A673 (cell line): Measurements from ENCODE around the gene NID1. TPM values are rescaled to one million over a fixed set of nuclear protein-coding genes. Genes with fewer than 3 reads are reported as not detected.

Source experiments
- BruUV-seq: library from RNA; stranded (reverse); fragments of 400-500 nt; replicated peaks from 2 replicates; lab custom pipeline; 2021; lab: Mats Ljungman, UMichigan
- CTCF ChIA-PET: fragments of 300-600 bp; sonication (Branson Sonifier 250); formaldehyde crosslinking; loops from one replicate; lab custom pipeline; 2022; ENCODE audit warnings: antibody characterized with exemption; lab: Charles Lee
- POLR2A ChIA-PET: fragments of 300-600 bp; sonication (Branson Sonifier 250); formaldehyde crosslinking; loops from one replicate; lab custom pipeline; 2022; ENCODE audit warnings: antibody characterized with exemption; ENCODE audit not compliant: low non-redundant PET; lab: Charles Lee
- DNase-seq: peaks from one replicate; pipeline ENCODE4 v3.0.0-alpha.2; 2015; ENCODE audit warnings: low spot score
- H3K27ac ChIP-seq: fragments of 200-600 bp; sonication (generic); 2 replicates; pipeline ENCODE4 v1.5.1; 2016; ENCODE audit warnings: mixed run types, low read depth, mild to moderate bottlenecking, mixed read lengths, antibody characterized with exemption, low read length; ENCODE audit not compliant: poor library complexity, severe bottlenecking
- H3K27me3 ChIP-seq: fragments of 200-600 bp; sonication (generic); replicated peaks from 2 replicates; pipeline ENCODE4 v1.6.1; 2017; ENCODE audit warnings: mixed run types, low read depth, mild to moderate bottlenecking, mixed read lengths, antibody characterized with exemption, low read length; ENCODE audit not compliant: insufficient read depth, poor library complexity
- H3K36me3 ChIP-seq: fragments of 200-600 bp; sonication (generic); 2 replicates; pipeline ENCODE4 v1.6.1; 2016; ENCODE audit warnings: mixed run types, mild to moderate bottlenecking, mixed read lengths, antibody characterized with exemption, low read length; ENCODE audit not compliant: insufficient read depth, poor library complexity, severe bottlenecking
- H3K4me1 ChIP-seq: fragments of 200-600 bp; sonication (generic); 2 replicates; pipeline ENCODE4 v1.6.1; 2017; ENCODE audit warnings: mixed run types, mild to moderate bottlenecking, mixed read lengths, antibody characterized with exemption, low read length; ENCODE audit not compliant: insufficient read depth, poor library complexity, severe bottlenecking
- H3K4me3 ChIP-seq: fragments of 200-600 bp; sonication (generic); 2 replicates; pipeline ENCODE4 v1.5.1; 2016; ENCODE audit warnings: low read depth, mixed run types, mild to moderate bottlenecking, mixed read lengths, low read length; ENCODE audit not compliant: poor library complexity, severe bottlenecking
- H3K9me3 ChIP-seq: fragments of 200-600 bp; sonication (generic); 2 replicates; pipeline ENCODE4 v1.6.1; 2016; ENCODE audit warnings: mixed run types, low read depth, mild to moderate bottlenecking, mixed read lengths, antibody characterized with exemption, low read length; ENCODE audit not compliant: poor library complexity, severe bottlenecking
- CTCF ChIP-seq: fragments of 300-800, 200-600 bp; sonication (generic); conservative IDR thresholded peaks from 2 replicates; pipeline ENCODE4 v1.5.1; 2017; ENCODE audit warnings: low read depth, mild to moderate bottlenecking, antibody characterized with exemption, low read length, moderate library complexity, mixed read lengths
- EZH2 ChIP-seq: fragments of 200-600 bp; sonication (generic); IDR thresholded peaks from 2 replicates; pipeline ENCODE4 v1.6.1; 2017; ENCODE audit warnings: borderline replicate concordance, low read depth, mild to moderate bottlenecking, mixed read lengths, antibody characterized with exemption, low read length; ENCODE audit not compliant: poor library complexity, severe bottlenecking
- intact Hi-C: fragments of 100-400 bp; cut with micrococcal nuclease; formaldehyde crosslinking; loops from one replicate; pipeline ENCODE4 v1.10.0; 2022; ENCODE audit not compliant: unreplicated experiment
- total RNA-seq: library from RNA; stranded (reverse); gene quantifications from 2 replicates; pipeline ENCODE4 v1.2.3, GENCODE V29; 2021

NID1 gene
- total RNA-seq, 1 experiment from 2014 or later = 0.64 TPM

- H3K9me3 ChIP-seq = no peaks in the 10 kb centered on the region
- no peak for DNase-seq
- ChIA-PET POLR2A (no interaction called here), CTCF (no interaction called here)
- no peaks in the 10 kb centered on the region for H3K27me3 ChIP-seq
- no peaks in the 10 kb centered on the region for H3K4me1 ChIP-seq
- no peak for TF ChIP-seq EZH2
- TF ChIP-seq CTCF = no peak
- no peak overlapping the region for H3K27ac ChIP-seq
- H3K4me3 ChIP-seq = no peak overlapping the region
- no peaks in the 10 kb centered on the region for H3K36me3 ChIP-seq
- intact Hi-C loops = no loop called here
- no TSS peak for BruUV-seq
These were observed 68.7 kb downstream of the NID1 start for GRCh38 chr1:235996048-235996785.

- TF ChIP-seq CTCF = no peak
- TF ChIP-seq EZH2 = no peak
- ChIA-PET CTCF (no interaction called here), POLR2A (no interaction called here)
- intact Hi-C loops = no loop called here
- no peaks in the 10 kb centered on the region for H3K27me3 ChIP-seq
- H3K36me3 ChIP-seq = no peaks in the 10 kb centered on the region
- H3K4me1 ChIP-seq = no peaks in the 10 kb centered on the region
- no peaks in the 10 kb centered on the region for H3K9me3 ChIP-seq
- no peak for DNase-seq
- no peak overlapping the region for H3K27ac ChIP-seq
- no TSS peak for BruUV-seq
- H3K4me3 ChIP-seq = no peak overlapping the region
These were observed 69.4 kb downstream of the NID1 start for GRCh38 chr1:235995511-235995910.

GRCh38 chr1:235993652-235994051, 71.2 kb downstream of the NID1 start:
- CTCF ChIA-PET = no interaction called here
- Histone ChIP-seq H3K4me3 (no peak overlapping the region), H3K4me1 (no peaks in the 10 kb centered on the region), H3K27ac (no peak overlapping the region), H3K9me3 (no peaks in the 10 kb centered on the region), H3K36me3 (no peaks in the 10 kb centered on the region), H3K27me3 (no peaks in the 10 kb centered on the region)
- no peak for DNase-seq
- intact Hi-C loops = no loop called here
- POLR2A ChIA-PET = no interaction called here
- no peak for TF ChIP-seq CTCF
- no peak for TF ChIP-seq EZH2
- BruUV-seq = no TSS peak
